GM12878 (cell line): ENCODE data around the gene CYP1A2. TPM values are rescaled to one million over a fixed set of nuclear protein-coding genes. Genes with fewer than 3 reads are reported as not detected.

ENCODE experiments used
- ATAC-seq: fragments of 200-7000 bp; cut with Tn5 transposase; 3 replicates; pipeline ENCODE4 v1.9.1; 2020; ENCODE audit warnings: mild to moderate bottlenecking, moderate library complexity
- BruUV-seq: library from RNA; stranded (reverse); fragments of 400-500 nt; replicated peaks from 2 replicates; lab custom pipeline; 2021; lab: Mats Ljungman, UMichigan
- CTCF ChIA-PET: fragments of 300-600 bp; sonication (Branson Sonifier 250); formaldehyde crosslinking; extraction: SDS; loops from one replicate; lab custom pipeline; 2021; ENCODE audit warnings: inconsistent platforms; lab: Yijun Ruan, JAX
- POLR2A ChIA-PET: fragments of 350-600 bp; formaldehyde crosslinking; extraction: SDS; loops from one replicate; lab custom pipeline; 2021; ENCODE audit warnings: inconsistent platforms; lab: Charles Lee
- RAD21 ChIA-PET: fragments of 300-600 bp; sonication (Branson Sonifier 250); formaldehyde crosslinking; loops from one replicate; lab custom pipeline; 2023; ENCODE audit warnings: antibody characterized with exemption; ENCODE audit not compliant: unreplicated experiment; lab: Charles Lee
- SMC1A ChIA-PET: fragments of 300-600 bp; sonication (Branson Sonifier 250); formaldehyde crosslinking; loops from one replicate; lab custom pipeline; 2023; ENCODE audit not compliant: unreplicated experiment, uncharacterized antibody; lab: Charles Lee
- DNase-seq: peaks from one replicate; pipeline ENCODE4 v3.0.0-alpha.2; 2011; ENCODE audit warnings: low read depth, low spot score
- FAIRE-seq: peaks from 3 replicates; lab custom pipeline; 2011; peaks lifted over from hg19 to GRCh38; lab: Jason Lieb, UNC
- H2AFZ ChIP-seq: 2 replicates; pipeline ENCODE4 v1.6.0; 2011; ENCODE audit warnings: low read depth, low read length, control low read depth; ENCODE audit not compliant: control insufficient read depth
- H3K27ac ChIP-seq: 2 replicates; pipeline ENCODE4 v1.5.1; 2011; ENCODE audit warnings: control low read depth; ENCODE audit not compliant: control insufficient read depth, insufficient read depth
- H3K27me3 ChIP-seq, 2 experiments: replicated peaks in 1 of 2; 2 replicates each; pipeline versions ENCODE4 v1.6.0 to v1.6.1; 2011; ENCODE audit warnings: low read length in 1 of 2; ENCODE audit not compliant: control insufficient read depth in 2 of 2, insufficient read depth in 2 of 2
- H3K36me3 ChIP-seq, 2 experiments: 2 replicates each; pipeline ENCODE4 v1.5.1; 2011; ENCODE audit warnings: low read length in 1 of 2; ENCODE audit not compliant: control insufficient read depth in 2 of 2, insufficient read depth in 2 of 2
- H3K4me1 ChIP-seq: 2 replicates; pipeline ENCODE4 v1.6.1; 2011; ENCODE audit warnings: mild to moderate bottlenecking, low read length, moderate library complexity, mixed read lengths; ENCODE audit not compliant: control insufficient read depth, insufficient read depth
- H3K4me2 ChIP-seq: 2 replicates; pipeline ENCODE4 v1.6.0; 2011; ENCODE audit warnings: control low read depth; ENCODE audit not compliant: control insufficient read depth, insufficient read depth
- H3K4me3 ChIP-seq: fragments of 200-600 bp; sonication (generic); 2 replicates; pipeline ENCODE4 v1.5.1; 2016
- H3K79me2 ChIP-seq: 2 replicates; pipeline ENCODE4 v1.6.0; 2011; ENCODE audit warnings: low read length; ENCODE audit not compliant: control insufficient read depth, insufficient read depth
- H3K9ac ChIP-seq: 2 replicates; pipeline ENCODE4 v1.8.0; 2011; ENCODE audit warnings: low read length, control low read depth, mixed read lengths; ENCODE audit not compliant: control insufficient read depth, insufficient read depth
- H3K9me3 ChIP-seq: replicated peaks from 3 replicates; pipeline ENCODE4 v1.5.1; 2011; ENCODE audit warnings: mild to moderate bottlenecking, low read length; ENCODE audit not compliant: control insufficient read depth, insufficient read depth
- H4K20me1 ChIP-seq: 2 replicates; pipeline ENCODE4 v1.6.0; 2011; ENCODE audit not compliant: control insufficient read depth, insufficient read depth
- CBX5 ChIP-seq: sonication (generic); IDR thresholded peaks from 2 replicates; pipeline ENCODE4 v1.6.1; 2016; ENCODE audit warnings: low read depth, moderate library complexity, mild to moderate bottlenecking, inconsistent platforms
- IKZF1 ChIP-seq: fragments of 450-650 bp; conservative IDR thresholded peaks from 2 replicates; pipeline ENCODE4 v1.6.1; 2017; ENCODE audit warnings: antibody characterized with exemption, mild to moderate bottlenecking
- TCF3 ChIP-seq: IDR thresholded peaks from 2 replicates; pipeline ENCODE4 v1.6.1; 2012; ENCODE audit warnings: low read depth, mild to moderate bottlenecking, low read length, borderline replicate concordance; ENCODE audit not compliant: insufficient read depth
- WGBS: methylation state at CpG from one replicate; pipeline ENCODE4 v1.1.6; 2016; ENCODE audit warnings: low lambda C conversion rate; ENCODE audit not compliant: insufficient replicate concordance, insufficient coverage; ENCODE audit errors: missing lambda C conversion rate; 5-methylcytosine and 5-hydroxymethylcytosine counted together
- in situ Hi-C: fragments of 300-500 bp; cut with MboI; formaldehyde crosslinking; loops from 9 replicates; pipeline ENCODE4 v1.14.3; 2018; ENCODE audit warnings: mixed read lengths
- intact Hi-C: fragments of 100-400 bp; cut with micrococcal nuclease; formaldehyde crosslinking; loops from one replicate; pipeline ENCODE4 v1.14.2; 2022; ENCODE audit not compliant: unreplicated experiment
- polyA plus RNA-seq, 11 experiments: library from polyadenylated mRNA; depleted of rRNA in 4 of 11; unstranded in 6 of 11; stranded (reverse) in 5 of 11; fragments of >200 nt; fragmentation: Nextera tagmentation in 4 of 11; fragmentation: Illumina TruSeq in 1 of 11; extraction: Ambion mirVana in 4 of 11; extraction: Trizol in 1 of 11; gene quantifications; 1 replicate in 1 of 11; 2 replicates in 10 of 11; pipeline versions ENCODE4 v1.2.1 to v1.2.3, GENCODE V29; 2011 to 2016; ENCODE audit warnings: inconsistent platforms in 2 of 11, missing spikeins in 2 of 11, low read depth in 1 of 11
- total RNA-seq, 4 experiments: library from RNA; depleted of rRNA in 3 of 4; stranded (reverse); fragments of >200 nt in 3 of 4; fragmentation: Illumina TruSeq in 1 of 4; extraction: Trizol in 1 of 4; gene quantifications; 2 replicates each; pipeline versions ENCODE4 v1.2.1 to v1.2.3, GENCODE V29; 2013 to 2021
- TF ChIP-seq, protein P1 (sequence below): fragments of 450-650 bp; conservative IDR thresholded peaks from 2 replicates; pipeline ENCODE4 v1.6.1; 2017; ENCODE audit warnings: mild to moderate bottlenecking, moderate library complexity

CYP1A2 gene
- total and polyA plus RNA-seq, 10 of the 15 experiments (the other 5 are each of a cell fraction or from before 2014, with no cell fraction given): 0.03 to 0.09 (median 0.05) TPM; not detected in 7

DNA sequence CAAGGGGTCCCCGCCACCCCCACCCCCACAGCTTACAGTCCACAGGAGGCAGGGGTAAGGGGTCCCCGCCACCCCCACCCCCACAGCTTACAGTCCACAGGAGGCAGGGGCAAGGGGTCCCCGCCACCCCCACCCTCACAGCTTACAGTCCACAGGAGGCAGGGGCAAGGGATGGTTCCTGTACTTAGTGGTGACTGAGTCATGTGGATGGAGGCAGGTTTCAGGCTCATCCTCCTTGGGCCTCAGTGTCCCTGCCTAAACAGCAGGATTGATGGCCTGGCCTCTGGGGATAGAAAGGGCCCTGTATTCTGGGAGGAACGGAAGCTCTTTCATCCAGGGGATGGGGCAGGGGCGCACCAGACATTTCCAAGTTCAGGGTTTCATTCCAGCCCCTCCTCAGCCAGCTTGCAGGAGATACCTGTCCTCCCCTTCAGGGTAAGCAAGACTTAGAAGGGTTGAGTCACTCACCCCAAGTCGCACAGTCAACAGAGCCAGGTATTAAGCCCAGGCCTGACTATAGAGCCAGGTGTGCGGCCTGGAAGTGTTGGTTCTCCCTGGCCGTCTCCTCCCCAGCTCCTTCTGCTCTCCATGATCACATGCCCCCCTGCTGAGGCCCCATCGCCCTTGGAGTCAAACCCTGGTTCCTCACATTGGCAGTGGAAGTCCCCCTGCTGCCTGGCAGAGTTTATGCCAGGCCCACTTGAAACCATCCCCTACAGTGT, 45.8 kb downstream of the CYP1A2 start:
- POLR2A ChIA-PET: interaction anchor here (1.0 to 14.2 kb wide), 3 partner anchors 18 to 112 kb away, joined by 5 to 602 read pairs (median 6); partner anchors contain the start of genes CSK and FAM219B
- H3K27me3 ChIP-seq: no peaks in the 10 kb centered on the region
- in situ Hi-C loops (no loop called here), intact Hi-C loops (no loop called here)
- no peak overlapping the region for H2AFZ ChIP-seq
- BruUV-seq: no TSS peak
- H3K27ac ChIP-seq: no peak overlapping the region
- H3K36me3 ChIP-seq: peaks cover 25 to 34% of the 10 kb centered on the region in 2 experiments; a peak in 3 of 4 replicates
- peaks cover 67% of the 10 kb centered on the region for H3K4me1 ChIP-seq
- SMC1A ChIA-PET: interaction anchor here (0.9 to 15.7 kb wide), 7 partner anchors 5 to 217 kb away, joined by 3 to 811 read pairs (median 7); partner anchors contain the start of gene CSK
- H3K79me2 ChIP-seq: peaks cover 88% of the 10 kb centered on the region
- DNase-seq (no peak), FAIRE-seq (no peak), ATAC-seq (no peak)
- RAD21 ChIA-PET: interaction anchor here (0.9 to 22.9 kb wide), 7 partner anchors 8 to 410 kb away, joined by 3 to 1186 read pairs (median 5); partner anchors contain the start of gene CSK
- H3K9ac ChIP-seq: no peak overlapping the region
- TF ChIP-seq, protein P1, sequence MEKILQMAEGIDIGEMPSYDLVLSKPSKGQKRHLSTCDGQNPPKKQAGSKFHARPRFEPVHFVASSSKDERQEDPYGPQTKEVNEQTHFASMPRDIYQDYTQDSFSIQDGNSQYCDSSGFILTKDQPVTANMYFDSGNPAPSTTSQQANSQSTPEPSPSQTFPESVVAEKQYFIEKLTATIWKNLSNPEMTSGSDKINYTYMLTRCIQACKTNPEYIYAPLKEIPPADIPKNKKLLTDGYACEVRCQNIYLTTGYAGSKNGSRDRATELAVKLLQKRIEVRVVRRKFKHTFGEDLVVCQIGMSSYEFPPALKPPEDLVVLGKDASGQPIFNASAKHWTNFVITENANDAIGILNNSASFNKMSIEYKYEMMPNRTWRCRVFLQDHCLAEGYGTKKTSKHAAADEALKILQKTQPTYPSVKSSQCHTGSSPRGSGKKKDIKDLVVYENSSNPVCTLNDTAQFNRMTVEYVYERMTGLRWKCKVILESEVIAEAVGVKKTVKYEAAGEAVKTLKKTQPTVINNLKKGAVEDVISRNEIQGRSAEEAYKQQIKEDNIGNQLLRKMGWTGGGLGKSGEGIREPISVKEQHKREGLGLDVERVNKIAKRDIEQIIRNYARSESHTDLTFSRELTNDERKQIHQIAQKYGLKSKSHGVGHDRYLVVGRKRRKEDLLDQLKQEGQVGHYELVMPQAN: no peak
- TF ChIP-seq CBX5: no peak
- TF ChIP-seq IKZF1: no peak
- no peak for TF ChIP-seq TCF3
- H3K9me3 ChIP-seq: no peaks in the 10 kb centered on the region
- 81% methylated on average over 7 of the region's 9 CpGs for WGBS
- CTCF ChIA-PET: interaction anchor here (0.6 to 25.9 kb wide), 10 partner anchors 5 to 171 kb away, joined by 3 to 1288 read pairs (median 6); partner anchors contain the start of genes CSK and ULK3
- H3K4me3 ChIP-seq: no peak overlapping the region
- H4K20me1 ChIP-seq: peaks cover 6% of the 10 kb centered on the region; the same call in 1 of the 2 replicates
- H3K4me2 ChIP-seq: no peak overlapping the region
